HG03342 (cell line): Measurements from ENCODE around the gene ADAM22.
A peak's percentile ranks its signal among the peaks of the same experiment; 100 is the strongest.
"Not testable (repeated sequence)": the region's sequence is repeated elsewhere in the genome, so short reads cannot be mapped to it uniquely, and the experiment has no call there.

ENCODE experiments used
- ATAC-seq: cut with Tn5 transposase; IDR thresholded peaks from one replicate; pipeline ENCODE4 v1.9.1; 2021; ENCODE audit warnings: mild to moderate bottlenecking, moderate library complexity; ENCODE audit not compliant: unreplicated experiment

Gene ADAM22

GRCh38 chr7:88155756-88156155 is 221.7 kb downstream of the ADAM22 start:
- ATAC-seq, result no peak

GRCh38 chr7:88156356-88156755 is 222.3 kb downstream of the ADAM22 start:
- ATAC-seq, result no peak

GRCh38 chr7:88159741-88160140 is 225.7 kb downstream of the ADAM22 start:
- not testable (repeated sequence) for ATAC-seq

GRCh38 chr7:88165697-88166096 is 231.6 kb downstream of the ADAM22 start:
- no peak for ATAC-seq

GRCh38 chr7:88167223-88167622 is 233.2 kb downstream of the ADAM22 start:
- no peak for ATAC-seq

- ATAC-seq, result no peak
Observed at GRCh38 chr7:88167721-88168120, 233.7 kb downstream of the ADAM22 start.

GRCh38 chr7:88169717-88170320 is 235.8 kb downstream of the ADAM22 start:
- ATAC-seq, result no peak

GRCh38 chr7:88172842-88173241 is 238.8 kb downstream of the ADAM22 start:
- ATAC-seq, result no peak

GRCh38 chr7:88176190-88176589 is 242.1 kb downstream of the ADAM22 start:
- no peak for ATAC-seq

GRCh38 chr7:88183051-88183450 is 249.0 kb downstream of the ADAM22 start:
- no peak for ATAC-seq

- ATAC-seq, result no peak
Observed at GRCh38 chr7:88184848-88185304, 250.8 kb downstream of the ADAM22 start.

- ATAC-seq, result no peak
Observed at GRCh38 chr7:88185650-88186049, 251.6 kb downstream of the ADAM22 start.

- no peak for ATAC-seq
Observed at GRCh38 chr7:88191911-88192310, 257.9 kb downstream of the ADAM22 start.

- no peak for ATAC-seq
Observed at GRCh38 chr7:88200261-88200660, 266.2 kb downstream of the ADAM22 start.

GRCh38 chr7:88200789-88201188 is 266.7 kb downstream of the ADAM22 start:
- ATAC-seq, result no peak

GRCh38 chr7:88201305-88201704 is 267.3 kb downstream of the ADAM22 start:
- no peak for ATAC-seq

- ATAC-seq, result peak; percentile 46
Observed at GRCh38 chr7:88202278-88202677, 268.2 kb downstream of the ADAM22 start.

- peak; percentile 45 for ATAC-seq
Observed at GRCh38 chr7:88202799-88203198, 268.7 kb downstream of the ADAM22 start.

- no peak for ATAC-seq
Observed at GRCh38 chr7:88203401-88203800, 269.4 kb downstream of the ADAM22 start.

GRCh38 chr7:88204525-88205110 is 270.6 kb downstream of the ADAM22 start:
- ATAC-seq, result no peak

GRCh38 chr7:88205179-88205578 is 271.1 kb downstream of the ADAM22 start:
- ATAC-seq, result no peak

GRCh38 chr7:88206254-88206653 is 272.2 kb downstream of the ADAM22 start:
- ATAC-seq, result no peak

- no peak for ATAC-seq
Observed at GRCh38 chr7:88208521-88208920, 274.5 kb downstream of the ADAM22 start.
